Endothelial cell of umbilical vein (primary cell): Measurements from ENCODE around the gene GDF3.

ENCODE experiments used
- EZH2 ChIP-seq: IDR thresholded peaks from 2 replicates; pipeline ENCODE4 v1.6.1; 2012; ENCODE audit warnings: borderline replicate concordance, low read depth, mild to moderate bottlenecking, moderate library complexity, low read length, inconsistent platforms; ENCODE audit not compliant: severe bottlenecking
- FOS ChIP-seq: IDR thresholded peaks from 2 replicates; pipeline ENCODE4 v1.6.1; 2011; ENCODE audit warnings: mild to moderate bottlenecking, low read length, moderate library complexity, borderline replicate concordance; ENCODE audit not compliant: insufficient read depth
- JUN ChIP-seq: IDR thresholded peaks from 2 replicates; pipeline ENCODE4 v1.6.1; 2011; ENCODE audit warnings: borderline replicate concordance, low read depth; ENCODE audit not compliant: insufficient read length, insufficient read depth
- MYC ChIP-seq: IDR thresholded peaks from one replicate; pipeline ENCODE4 v1.6.1; 2011; ENCODE audit warnings: mild to moderate bottlenecking, low read depth, low read length
- POLR2A ChIP-seq: IDR thresholded peaks from 2 replicates; pipeline ENCODE4 v1.6.1; 2012; ENCODE audit warnings: low read depth, mild to moderate bottlenecking, control low read depth, low read length
- POLR2AphosphoS5 ChIP-seq: IDR thresholded peaks from 2 replicates; pipeline ENCODE4 v1.6.1; 2012; ENCODE audit warnings: low read depth, mild to moderate bottlenecking, control low read depth, low read length, moderate library complexity; ENCODE audit not compliant: insufficient read depth
- TF ChIP-seq, protein P1 (sequence below), 2 donors: IDR thresholded peaks; 1 replicate in 1 of 2; 2 replicates in 1 of 2; pipeline ENCODE4 v1.5.1; 2011; ENCODE audit warnings: low read length in 2 of 2, mild to moderate bottlenecking in 2 of 2, moderate library complexity in 2 of 2, control low read depth in 1 of 2, inconsistent platforms in 1 of 2, low read depth in 1 of 2; ENCODE audit not compliant: insufficient read depth in 1 of 2; ENCODE audit errors: extremely low read depth in 1 of 2
- TF ChIP-seq, protein P2 (sequence below): IDR thresholded peaks from 2 replicates; pipeline ENCODE4 v1.6.1; 2011; ENCODE audit not compliant: insufficient read depth, insufficient read length

DNA sequence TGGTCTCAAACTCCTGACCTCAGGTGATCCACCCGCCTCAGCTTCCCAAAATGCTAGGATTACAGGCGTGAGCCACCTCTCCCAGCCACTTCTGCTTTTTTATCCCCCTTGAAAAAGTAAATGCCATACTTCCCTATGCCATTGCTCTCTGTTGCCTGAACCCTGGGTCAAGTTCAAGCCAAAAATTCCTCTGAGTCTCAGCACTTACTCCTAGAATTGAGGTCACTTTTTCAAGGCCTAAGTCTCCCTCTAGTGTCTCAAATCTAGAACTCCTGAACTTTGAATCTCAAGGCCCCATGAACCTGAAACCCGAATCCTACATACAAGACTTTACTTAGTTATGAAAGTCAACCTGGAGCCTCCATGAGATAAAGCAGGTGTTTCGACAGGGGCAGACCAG lies 28.4 kb downstream of the GDF3 start:
- TF ChIP-seq EZH2 (no peak), MYC (no peak), POLR2A (no peak), FOS (no peak), POLR2AphosphoS5 (no peak), JUN (no peak)
- TF ChIP-seq, protein P1, sequence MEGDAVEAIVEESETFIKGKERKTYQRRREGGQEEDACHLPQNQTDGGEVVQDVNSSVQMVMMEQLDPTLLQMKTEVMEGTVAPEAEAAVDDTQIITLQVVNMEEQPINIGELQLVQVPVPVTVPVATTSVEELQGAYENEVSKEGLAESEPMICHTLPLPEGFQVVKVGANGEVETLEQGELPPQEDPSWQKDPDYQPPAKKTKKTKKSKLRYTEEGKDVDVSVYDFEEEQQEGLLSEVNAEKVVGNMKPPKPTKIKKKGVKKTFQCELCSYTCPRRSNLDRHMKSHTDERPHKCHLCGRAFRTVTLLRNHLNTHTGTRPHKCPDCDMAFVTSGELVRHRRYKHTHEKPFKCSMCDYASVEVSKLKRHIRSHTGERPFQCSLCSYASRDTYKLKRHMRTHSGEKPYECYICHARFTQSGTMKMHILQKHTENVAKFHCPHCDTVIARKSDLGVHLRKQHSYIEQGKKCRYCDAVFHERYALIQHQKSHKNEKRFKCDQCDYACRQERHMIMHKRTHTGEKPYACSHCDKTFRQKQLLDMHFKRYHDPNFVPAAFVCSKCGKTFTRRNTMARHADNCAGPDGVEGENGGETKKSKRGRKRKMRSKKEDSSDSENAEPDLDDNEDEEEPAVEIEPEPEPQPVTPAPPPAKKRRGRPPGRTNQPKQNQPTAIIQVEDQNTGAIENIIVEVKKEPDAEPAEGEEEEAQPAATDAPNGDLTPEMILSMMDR (IDR thresholded peaks at IDR 0.05; ENCODE audit: extremely low read depth in 1 of 2, insufficient read depth in 1 of 2, low read depth in 1 of 2, low read length in 2 of 2): peak in 1 of 2 donors; percentile 14
- TF ChIP-seq, protein P2, sequence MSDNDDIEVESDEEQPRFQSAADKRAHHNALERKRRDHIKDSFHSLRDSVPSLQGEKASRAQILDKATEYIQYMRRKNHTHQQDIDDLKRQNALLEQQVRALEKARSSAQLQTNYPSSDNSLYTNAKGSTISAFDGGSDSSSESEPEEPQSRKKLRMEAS: no peak
